G401 (cell line): ENCODE data around the gene FAM210A. TPM values are rescaled to one million over a fixed set of nuclear protein-coding genes. Genes with fewer than 3 reads are reported as not detected.

Experiments
- DNase-seq: peaks from one replicate; pipeline ENCODE4 v3.0.0-alpha.2; 2015; ENCODE audit warnings: low spot score
- in situ Hi-C: cut with HindIII; loops from 2 replicates; pipeline ENCODE4 v1.10.0; 2016; ENCODE audit warnings: low sequenced_read_pairs, mixed read lengths
- total RNA-seq: library from RNA; depleted of rRNA; stranded (reverse); fragments of >200 nt; shearing (Covaris generic); gene quantifications from 2 replicates; pipeline ENCODE4 v1.2.3, GENCODE V29; 2014

The FAM210A gene
- total RNA-seq, 1 experiment from 2014 or later, result 23.4 TPM

DNA sequence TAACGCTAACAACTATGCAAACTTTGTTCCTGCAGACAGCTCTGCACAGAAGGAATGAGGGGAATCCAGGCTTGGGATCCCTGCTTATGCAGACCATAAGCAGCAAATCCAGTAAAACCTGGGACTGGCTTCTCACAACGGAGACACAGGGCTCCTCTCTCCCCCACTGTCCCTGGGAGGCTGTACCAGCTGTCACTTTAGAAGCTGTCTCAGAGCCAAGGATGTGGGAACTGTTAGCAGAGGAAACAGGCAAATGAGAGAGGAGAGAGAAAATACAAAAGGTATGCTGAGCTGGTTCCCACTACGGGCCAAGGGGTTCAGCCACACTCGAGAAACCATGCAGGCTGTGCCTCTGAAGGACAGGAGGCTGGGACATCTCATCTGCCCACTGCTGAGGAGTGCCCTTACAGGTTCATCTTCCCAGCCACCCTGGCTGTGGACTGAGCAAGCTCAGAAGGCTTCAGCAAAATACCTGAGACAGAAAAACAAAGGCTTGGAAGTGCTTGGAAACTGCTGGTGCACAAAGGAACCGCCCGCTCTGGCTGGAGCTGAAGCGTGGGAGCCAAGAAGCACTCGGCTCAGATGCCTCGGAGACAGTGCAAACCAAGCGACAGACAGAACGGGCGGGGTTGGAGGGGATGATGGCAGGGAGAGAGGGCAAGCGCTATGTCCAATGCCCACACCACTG lies 72.5 kb downstream of the FAM210A start:
- peak; percentile 85 for DNase-seq
- in situ Hi-C loops, result no loop called here

- no peak for DNase-seq
- in situ Hi-C loops, result no loop called here
Observed at GRCh38 chr18:13649397-13650390, 76.7 kb downstream of the FAM210A start.

- DNase-seq, result no peak
- in situ Hi-C loops, result no loop called here
Observed at GRCh38 chr18:13647761-13648160, 78.6 kb downstream of the FAM210A start.

DNA sequence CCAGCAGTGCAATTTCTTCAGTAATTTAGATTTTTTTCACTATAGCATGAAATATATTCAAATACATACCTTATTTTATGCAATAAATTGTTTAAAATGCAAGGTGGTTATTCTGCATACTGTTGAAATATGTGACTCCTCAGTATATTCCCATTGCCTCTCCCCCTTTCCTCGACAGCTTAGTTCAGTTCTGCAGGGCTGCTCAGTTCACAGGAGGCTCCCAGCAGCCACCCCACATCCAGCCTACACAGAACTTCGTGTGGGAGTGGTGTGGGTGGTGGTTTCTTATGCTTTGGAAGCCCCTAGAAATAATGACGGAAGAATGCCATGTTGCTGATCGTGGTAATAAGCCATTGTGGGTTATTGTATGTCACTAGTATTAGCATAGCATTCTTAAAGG lies 79.7 kb downstream of the FAM210A start:
- in situ Hi-C loops, result no loop called here

GRCh38 chr18:13645093-13645492 lies 81.3 kb downstream of the FAM210A start:
- in situ Hi-C loops, result no loop called here
- no peak for DNase-seq

More for the DNA sequence above, 79.7 kb downstream of the FAM210A start:
- no peak for DNase-seq

GRCh38 chr18:13643261-13643751 lies 83.1 kb downstream of the FAM210A start:
- DNase-seq, result no peak
- in situ Hi-C loops, result no loop called here

GRCh38 chr18:13642440-13642827 lies 83.9 kb downstream of the FAM210A start:
- DNase-seq, result no peak
- in situ Hi-C loops, result no loop called here

- in situ Hi-C loops, result no loop called here
- no peak for DNase-seq
Observed at GRCh38 chr18:13641551-13642439, 84.6 kb downstream of the FAM210A start.

GRCh38 chr18:13640266-13640860 lies 86.0 kb downstream of the FAM210A start:
- in situ Hi-C loops, result no loop called here
- DNase-seq, result no peak

GRCh38 chr18:13638719-13639595 lies 87.4 kb downstream of the FAM210A start:
- in situ Hi-C loops, result no loop called here
- DNase-seq, result no peak

DNA sequence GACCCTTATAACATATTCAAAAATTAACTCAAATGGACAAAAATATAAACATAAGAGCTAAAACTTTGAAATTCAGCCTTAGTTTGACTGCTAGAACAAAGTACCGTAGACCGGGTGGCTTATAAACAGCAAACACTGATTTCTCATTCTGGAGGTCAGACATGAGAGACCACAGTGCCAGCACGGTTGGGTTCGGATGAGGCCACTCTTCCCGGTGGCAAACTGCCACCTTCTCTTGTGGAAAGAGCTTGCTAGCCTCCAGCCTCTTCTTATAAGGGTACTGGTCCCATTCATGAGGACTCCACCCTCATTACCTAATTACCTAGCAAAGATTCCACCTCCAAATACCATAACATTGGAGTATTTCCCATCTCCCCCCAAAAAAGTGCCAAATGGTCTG lies 91.3 kb downstream of the FAM210A start:
- in situ Hi-C loops, result no loop called here
- DNase-seq, result peak; percentile 70

GRCh38 chr18:13633700-13634099 lies 92.7 kb downstream of the FAM210A start:
- no peak for DNase-seq
- in situ Hi-C loops, result no loop called here

DNA sequence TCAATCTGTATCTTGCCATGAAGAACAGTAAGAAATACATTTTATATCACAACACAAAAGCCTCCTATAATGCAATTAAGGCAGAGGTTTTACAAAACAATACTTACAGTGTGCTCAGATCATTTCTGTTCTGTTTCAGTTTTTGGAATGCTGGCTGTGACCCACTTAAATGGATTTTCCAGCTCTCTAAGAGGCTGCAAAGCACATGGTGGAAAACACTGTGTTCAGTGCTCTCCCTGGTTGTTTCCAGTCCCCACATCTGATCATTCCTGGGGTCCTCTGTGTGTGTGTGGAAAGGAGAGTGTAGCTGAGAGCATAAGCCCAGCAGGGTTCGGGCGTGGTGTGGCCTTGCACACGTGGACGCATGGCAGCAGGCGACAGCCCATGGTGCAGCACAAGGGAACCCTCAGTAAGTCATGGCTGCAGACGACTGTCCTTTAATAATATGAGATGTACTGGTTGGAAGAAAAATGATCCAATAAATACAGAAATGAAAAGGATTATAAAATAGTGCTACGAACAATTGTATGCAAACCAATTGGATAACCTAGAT lies 95.6 kb downstream of the FAM210A start:
- DNase-seq, result no peak
- in situ Hi-C loops, result no loop called here

- DNase-seq, result peak; percentile 89
- in situ Hi-C loops, result no loop called here
Observed at GRCh38 chr18:13629841-13630715, 96.3 kb downstream of the FAM210A start.

DNA sequence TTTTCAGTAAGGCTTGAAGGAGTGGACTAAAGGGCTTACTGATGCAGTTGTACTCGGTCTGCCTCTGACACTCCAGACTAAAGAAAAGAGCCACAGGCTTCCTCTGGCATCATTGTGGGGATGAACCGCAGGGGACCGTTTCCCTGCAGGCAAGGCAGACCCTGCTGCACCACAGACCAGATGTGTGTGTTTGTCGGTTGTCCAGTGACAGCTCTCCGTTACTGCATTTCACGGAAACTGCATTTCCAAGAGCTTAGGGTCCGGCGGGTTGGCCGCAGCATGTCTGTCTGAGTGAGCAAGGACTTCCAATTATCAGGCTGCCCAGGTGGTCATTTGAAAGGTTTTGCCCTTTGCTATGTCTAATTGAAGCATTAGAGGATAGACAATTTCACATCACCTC lies 98.1 kb downstream of the FAM210A start:
- DNase-seq, result no peak
- in situ Hi-C loops, result no loop called here

GRCh38 chr18:13627639-13628038 lies 98.7 kb downstream of the FAM210A start:
- in situ Hi-C loops, result no loop called here
- DNase-seq, result no peak

GRCh38 chr18:13626544-13626908 lies 99.8 kb downstream of the FAM210A start:
- no peak for DNase-seq
- in situ Hi-C loops, result no loop called here
